ENCODE results near the gene GMPPB. TPM values are rescaled to one million over a fixed set of nuclear protein-coding genes. Genes with fewer than 3 reads are reported as not detected.
A peak's percentile ranks its signal among the peaks of the same experiment; 100 is the strongest.

GMPPB gene
- polyA plus RNA-seq, 10 donors, result 8.3 to 15.3 (median 12.0) TPM

DNA sequence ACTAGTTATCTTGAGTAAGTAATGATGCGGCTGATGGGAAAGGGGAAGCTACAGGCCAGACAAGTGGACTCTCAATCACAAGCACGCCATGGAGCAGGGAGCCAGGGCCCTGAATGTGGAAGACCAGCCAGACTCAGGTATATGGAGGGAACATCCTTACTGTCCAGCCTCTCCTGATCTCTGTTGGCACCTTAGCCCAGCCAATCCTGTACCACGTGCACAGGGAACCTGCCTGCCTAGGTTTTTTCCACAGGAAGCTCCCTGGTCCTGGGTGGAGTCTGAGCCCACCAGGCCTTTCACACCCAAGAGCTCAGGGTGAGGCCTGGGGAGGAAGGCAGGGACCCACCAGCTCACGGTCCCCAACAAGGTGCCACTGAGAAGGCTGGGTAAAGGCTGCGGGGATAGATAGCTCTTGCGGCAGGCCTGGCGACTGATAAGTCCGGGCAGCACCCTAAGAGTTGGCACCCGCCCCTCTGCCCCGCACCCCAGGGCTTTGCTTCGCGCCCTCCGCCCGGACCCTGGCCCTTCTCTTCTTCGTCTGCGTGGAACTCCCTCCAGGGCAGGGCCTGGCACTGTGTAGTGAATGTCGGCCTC lies 50.5 kb downstream of the GMPPB start:
- peak in 1 of 3 donors; percentile 38 for DNase-seq

DNA sequence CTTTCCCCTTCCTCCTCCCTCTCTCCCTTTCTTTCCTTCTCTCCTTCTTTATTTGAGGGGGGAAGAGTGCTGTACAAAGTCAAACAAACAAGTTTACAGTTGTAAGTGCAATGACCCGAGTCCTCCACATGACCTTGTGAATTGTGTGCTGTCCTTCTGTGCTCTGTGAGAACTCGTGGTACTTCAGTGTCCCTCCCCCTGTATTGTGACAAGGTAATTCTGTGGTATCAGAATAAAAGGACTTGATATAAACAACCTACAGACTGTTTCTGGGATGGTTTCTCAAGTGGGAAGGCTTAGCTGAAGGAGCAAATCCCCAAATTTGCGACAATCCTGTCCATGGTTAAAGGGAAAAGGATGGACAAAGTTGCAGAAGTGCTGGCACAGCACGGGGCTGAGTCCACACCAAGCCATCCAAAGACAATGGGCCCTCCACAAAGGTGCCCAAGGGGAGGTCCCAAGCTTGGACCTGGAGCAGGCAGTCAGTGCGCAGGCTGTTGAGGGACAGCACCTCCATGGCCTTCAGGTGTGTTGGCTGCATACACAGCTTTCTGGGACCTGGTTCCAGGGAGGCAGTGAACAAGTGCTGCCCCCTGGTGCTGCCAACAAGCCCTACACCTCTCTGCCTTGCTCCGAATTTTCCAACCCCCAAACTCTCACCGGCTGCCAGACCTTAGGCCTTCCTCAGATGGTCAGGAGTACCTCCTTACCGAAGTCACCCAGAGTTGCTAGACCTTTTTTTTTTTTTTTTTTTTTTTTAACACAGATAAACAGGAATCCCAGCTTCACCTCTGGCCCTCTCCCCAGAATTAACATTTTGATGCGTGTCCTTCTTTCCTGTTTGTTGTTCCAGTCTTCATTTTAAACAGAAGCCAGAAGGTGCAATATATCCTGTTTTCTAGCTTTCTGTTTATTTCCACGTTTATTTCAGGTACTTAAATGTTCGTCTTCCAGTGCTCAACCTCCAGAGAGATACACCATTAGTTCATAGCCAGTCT lies 52.2 kb downstream of the GMPPB start:
- DNase-seq, result peak; percentile 43 to 78 (median 66)

DNA sequence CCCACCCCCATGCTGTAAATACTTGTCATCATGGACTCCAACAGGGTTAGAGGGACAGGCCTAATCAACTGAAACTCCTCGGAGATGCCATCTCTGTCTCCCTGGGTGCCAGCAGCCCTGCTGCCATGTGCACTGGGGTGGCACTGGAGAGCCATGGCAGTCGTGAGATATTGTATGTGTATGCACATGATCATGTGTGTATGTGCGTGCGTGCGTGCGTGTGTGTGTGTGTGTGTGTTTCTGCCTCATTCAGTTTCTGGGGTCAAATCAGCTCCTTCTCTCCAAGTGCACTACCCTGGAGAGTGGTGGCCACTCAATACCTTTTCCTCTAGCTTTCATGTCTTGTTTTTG lies 52.8 kb downstream of the GMPPB start:
- DNase-seq, result no peak

Other genes starting within 250 kb of the GMPPB start
- 1 to 10 TPM in 3 of 10 donors, under 1 TPM in 7; 0.63 to 1.2 (median 0.91) TPM for gene BSN, start 169.5 kb downstream of the GMPPB start, polyA plus RNA-seq (ENCODE audit: insufficient read length in 10 of 10)
- gene APEH, start 49.6 kb downstream of the GMPPB start, polyA plus RNA-seq (ENCODE audit: insufficient read length in 10 of 10), result 10 to 100 TPM; 55.5 to 64.8 (median 59.7) TPM
- gene MST1, start 34.5 kb downstream of the GMPPB start, polyA plus RNA-seq (ENCODE audit: insufficient read length in 10 of 10), result 10 to 100 TPM in 3 of 10 donors, 1 to 10 TPM in 7; 5.0 to 14.2 (median 8.1) TPM
- 10 to 100 TPM; 28.4 to 45.3 (median 41.6) TPM for gene RNF123, start 34.4 kb downstream of the GMPPB start, polyA plus RNA-seq (ENCODE audit: insufficient read length in 10 of 10)
- 1 to 10 TPM; 1.3 to 3.8 (median 2.0) TPM for gene AMIGO3, start 4.3 kb downstream of the GMPPB start, polyA plus RNA-seq (ENCODE audit: insufficient read length in 10 of 10)
- gene IP6K1, start 62.6 kb upstream of the GMPPB start, polyA plus RNA-seq (ENCODE audit: insufficient read length in 10 of 10), result 10 to 100 TPM; 19.5 to 31.5 (median 23.3) TPM
- under 1 TPM in 4 of 10 donors, not detected in 6; 0.10 to 0.45 (median 0.19) TPM for gene CDHR4, start 75.9 kb upstream of the GMPPB start, polyA plus RNA-seq (ENCODE audit: insufficient read length in 10 of 10)
- 10 to 100 TPM in 3 of 10 donors, 1 to 10 TPM in 7; 4.3 to 18.7 (median 7.8) TPM for gene INKA1, start 79.3 kb upstream of the GMPPB start, polyA plus RNA-seq (ENCODE audit: insufficient read length in 10 of 10)
- gene UBA7, start 90.0 kb upstream of the GMPPB start, polyA plus RNA-seq (ENCODE audit: insufficient read length in 10 of 10), result 10 to 100 TPM; 14.2 to 29.2 (median 22.1) TPM
- gene TRAIP, start 132.6 kb upstream of the GMPPB start, polyA plus RNA-seq (ENCODE audit: insufficient read length in 10 of 10), result 1 to 10 TPM; 3.3 to 6.2 (median 4.8) TPM
- under 1 TPM; 0.13 to 0.92 (median 0.30) TPM for gene CAMKV, start 146.0 kb upstream of the GMPPB start, polyA plus RNA-seq (ENCODE audit: insufficient read length in 10 of 10)
- 1 to 10 TPM; 1.3 to 6.1 (median 2.0) TPM for gene MST1R, start 179.9 kb upstream of the GMPPB start, polyA plus RNA-seq (ENCODE audit: insufficient read length in 10 of 10)
- 1 to 10 TPM; 4.9 to 8.3 (median 6.3) TPM for gene MON1A, start 205.9 kb upstream of the GMPPB start, polyA plus RNA-seq (ENCODE audit: insufficient read length in 10 of 10)
- 10 to 100 TPM; 50.5 to 97.3 (median 67.6) TPM for gene RBM6, start 216.2 kb upstream of the GMPPB start, polyA plus RNA-seq (ENCODE audit: insufficient read length in 10 of 10)